PFSK-1 (cell line): ENCODE results near the gene C1QTNF1.

Source experiments
- FOXP2 ChIP-seq: optimal IDR thresholded peaks from 2 replicates; pipeline ENCODE3; 2011; ENCODE audit warnings: borderline replicate concordance, control low read depth, inconsistent platforms; ENCODE audit not compliant: insufficient read depth; ENCODE audit errors: extremely low read length, extremely low read depth
- POLR2AphosphoS5 ChIP-seq: IDR thresholded peaks from 2 replicates; pipeline ENCODE4 v1.6.1; 2012; ENCODE audit warnings: low read depth, mild to moderate bottlenecking, control low read depth, low read length, moderate library complexity
- SIN3A ChIP-seq: IDR thresholded peaks from 2 replicates; pipeline ENCODE4 v1.6.1; 2012; ENCODE audit warnings: mild to moderate bottlenecking, low read length, moderate library complexity, borderline replicate concordance; ENCODE audit not compliant: insufficient read depth
- TAF1 ChIP-seq: IDR thresholded peaks from 2 replicates; pipeline ENCODE4 v1.6.1; 2012; ENCODE audit warnings: low read length, control low read depth, borderline replicate concordance; ENCODE audit not compliant: insufficient read depth
- TF ChIP-seq, protein P1 (sequence below), 2 experiments: IDR thresholded peaks; 2 replicates each; pipeline versions ENCODE4 v1.6.1 to v1.8.0; 2011 to 2012; ENCODE audit warnings: low read depth in 2 of 2, low read length in 2 of 2, control low read depth in 1 of 2, inconsistent platforms in 1 of 2, mild to moderate bottlenecking in 1 of 2, moderate library complexity in 1 of 2; ENCODE audit not compliant: insufficient read depth in 1 of 2

C1QTNF1 gene

DNA sequence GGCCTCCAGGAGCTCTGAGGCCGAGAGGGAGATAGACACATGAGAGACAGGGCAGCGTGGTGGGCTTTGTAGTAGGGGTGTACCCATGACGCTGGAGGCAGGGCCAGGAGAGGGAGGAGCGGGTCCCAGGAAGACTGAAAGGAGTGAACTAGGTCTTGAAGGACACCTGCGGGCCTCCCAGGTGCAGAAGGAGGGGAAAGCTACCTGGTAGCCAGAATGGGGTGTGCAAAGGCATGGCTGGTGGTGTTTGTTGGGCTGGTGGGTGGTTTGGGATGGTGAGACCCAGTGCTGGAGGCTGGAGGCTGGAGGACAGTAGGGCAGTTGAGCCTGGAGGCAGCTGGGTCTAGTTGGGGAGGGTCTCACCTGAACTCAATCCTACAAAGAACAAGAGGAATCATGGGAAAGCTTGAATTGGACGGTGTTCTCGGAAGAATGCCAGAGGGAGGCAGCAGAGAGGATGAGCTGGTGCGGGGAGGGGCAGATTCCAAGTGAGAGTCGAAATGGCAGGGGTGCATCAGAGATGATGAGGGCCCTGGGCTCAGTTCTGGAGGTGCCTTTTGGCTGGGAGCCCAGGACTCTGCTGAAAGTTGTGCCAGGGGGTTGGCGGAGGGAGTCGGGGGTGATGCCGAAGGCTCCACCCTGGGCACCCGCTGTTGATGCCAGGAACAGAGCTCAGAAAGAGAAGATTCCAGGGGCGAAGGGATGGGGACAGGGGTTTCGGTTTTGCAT is 21.2 kb downstream of the C1QTNF1 start:
- TF ChIP-seq TAF1 (no peak), FOXP2 (no peak), POLR2AphosphoS5 (no peak), SIN3A (no peak)
- TF ChIP-seq, protein P1, sequence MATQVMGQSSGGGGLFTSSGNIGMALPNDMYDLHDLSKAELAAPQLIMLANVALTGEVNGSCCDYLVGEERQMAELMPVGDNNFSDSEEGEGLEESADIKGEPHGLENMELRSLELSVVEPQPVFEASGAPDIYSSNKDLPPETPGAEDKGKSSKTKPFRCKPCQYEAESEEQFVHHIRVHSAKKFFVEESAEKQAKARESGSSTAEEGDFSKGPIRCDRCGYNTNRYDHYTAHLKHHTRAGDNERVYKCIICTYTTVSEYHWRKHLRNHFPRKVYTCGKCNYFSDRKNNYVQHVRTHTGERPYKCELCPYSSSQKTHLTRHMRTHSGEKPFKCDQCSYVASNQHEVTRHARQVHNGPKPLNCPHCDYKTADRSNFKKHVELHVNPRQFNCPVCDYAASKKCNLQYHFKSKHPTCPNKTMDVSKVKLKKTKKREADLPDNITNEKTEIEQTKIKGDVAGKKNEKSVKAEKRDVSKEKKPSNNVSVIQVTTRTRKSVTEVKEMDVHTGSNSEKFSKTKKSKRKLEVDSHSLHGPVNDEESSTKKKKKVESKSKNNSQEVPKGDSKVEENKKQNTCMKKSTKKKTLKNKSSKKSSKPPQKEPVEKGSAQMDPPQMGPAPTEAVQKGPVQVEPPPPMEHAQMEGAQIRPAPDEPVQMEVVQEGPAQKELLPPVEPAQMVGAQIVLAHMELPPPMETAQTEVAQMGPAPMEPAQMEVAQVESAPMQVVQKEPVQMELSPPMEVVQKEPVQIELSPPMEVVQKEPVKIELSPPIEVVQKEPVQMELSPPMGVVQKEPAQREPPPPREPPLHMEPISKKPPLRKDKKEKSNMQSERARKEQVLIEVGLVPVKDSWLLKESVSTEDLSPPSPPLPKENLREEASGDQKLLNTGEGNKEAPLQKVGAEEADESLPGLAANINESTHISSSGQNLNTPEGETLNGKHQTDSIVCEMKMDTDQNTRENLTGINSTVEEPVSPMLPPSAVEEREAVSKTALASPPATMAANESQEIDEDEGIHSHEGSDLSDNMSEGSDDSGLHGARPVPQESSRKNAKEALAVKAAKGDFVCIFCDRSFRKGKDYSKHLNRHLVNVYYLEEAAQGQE (IDR thresholded peaks at IDR 0.05; ENCODE audit: insufficient read depth in 1 of 2, low read depth in 2 of 2, low read length in 2 of 2) = no peak

DNA sequence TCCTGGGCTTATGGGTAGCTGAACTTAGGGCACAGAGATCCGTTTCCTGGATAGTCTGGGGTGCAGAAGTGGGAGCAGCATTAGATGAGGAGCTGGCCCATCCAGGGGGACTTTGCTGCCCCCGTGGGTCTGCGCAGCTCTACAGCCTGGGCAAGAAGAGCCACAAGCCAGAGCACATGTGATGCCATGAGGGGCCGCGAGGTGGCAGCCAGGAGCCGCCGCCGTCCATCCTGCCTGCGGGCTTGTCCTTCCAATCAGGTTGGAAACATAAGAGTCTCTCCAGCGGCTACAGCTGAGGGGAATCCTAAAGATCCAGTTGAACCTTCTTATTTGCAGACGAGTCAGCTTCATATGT is 21.9 kb downstream of the C1QTNF1 start:
- TF ChIP-seq, protein P1 (IDR thresholded peaks at IDR 0.05; ENCODE audit: insufficient read depth in 1 of 2, low read depth in 2 of 2, low read length in 2 of 2) = no peak
- no peak for TF ChIP-seq TAF1

DNA sequence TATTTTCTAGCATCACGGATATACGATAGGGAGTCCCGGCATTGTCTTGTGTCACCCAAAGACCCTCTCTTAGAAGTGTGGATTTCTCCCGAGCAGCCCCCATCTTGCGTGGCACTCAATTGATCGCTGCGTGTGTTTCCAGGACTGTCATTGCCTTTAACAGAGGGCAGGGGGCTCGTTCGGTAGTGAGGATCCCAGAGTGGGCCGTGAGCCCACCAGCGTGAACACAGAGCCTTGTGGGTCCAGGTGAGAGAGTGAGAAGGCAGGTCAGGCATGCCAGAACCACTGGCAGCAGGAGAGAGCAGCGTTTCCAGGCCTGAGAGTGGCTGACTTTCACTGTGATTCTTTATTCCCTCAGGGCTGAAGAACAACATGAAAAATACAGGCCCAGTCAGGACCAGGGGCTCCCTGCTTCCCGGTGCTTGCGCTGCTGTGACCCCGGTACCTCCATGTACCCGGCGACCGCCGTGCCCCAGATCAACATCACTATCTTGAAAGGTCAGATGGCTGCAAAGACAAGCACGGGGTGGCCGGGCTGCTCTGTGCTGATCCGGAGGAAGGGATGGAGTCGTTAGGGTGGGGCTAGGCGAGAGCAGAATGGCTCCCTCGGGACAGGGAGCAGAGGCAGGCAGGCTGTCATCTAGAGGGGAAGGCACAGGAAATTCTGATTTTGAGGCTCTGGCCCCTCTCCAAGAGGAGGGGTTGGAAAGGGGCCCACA is 22.4 kb downstream of the C1QTNF1 start:
- TF ChIP-seq FOXP2 = no peak
- TF ChIP-seq POLR2AphosphoS5 = no peak
- TF ChIP-seq TAF1 = no peak
- TF ChIP-seq, protein P1 (IDR thresholded peaks at IDR 0.05; ENCODE audit: insufficient read depth in 1 of 2, low read depth in 2 of 2, low read length in 2 of 2) = no peak
- no peak for TF ChIP-seq SIN3A

DNA sequence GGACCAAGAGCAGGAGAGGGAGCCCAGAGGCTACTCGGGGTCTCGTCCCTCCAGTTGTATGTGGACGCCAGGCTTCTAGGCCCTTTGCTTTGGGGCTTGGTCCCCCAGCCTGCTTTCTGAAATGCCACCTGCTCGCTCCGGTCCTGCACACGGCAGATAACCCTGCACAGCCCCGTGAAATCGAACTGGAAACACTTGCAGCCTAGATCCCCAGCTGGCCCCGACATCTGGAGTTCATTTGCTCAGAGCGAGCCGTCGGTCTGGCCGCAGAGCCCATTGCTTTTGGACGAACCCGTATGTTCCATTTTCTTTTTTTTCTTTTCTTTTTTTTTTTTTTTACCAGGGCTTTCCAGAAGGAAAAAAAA is 22.9 kb downstream of the C1QTNF1 start:
- TF ChIP-seq POLR2AphosphoS5 = no peak
- TF ChIP-seq FOXP2 = no peak
- TF ChIP-seq SIN3A = no peak
- no peak for TF ChIP-seq TAF1
- TF ChIP-seq, protein P1 (IDR thresholded peaks at IDR 0.05; ENCODE audit: insufficient read depth in 1 of 2, low read depth in 2 of 2, low read length in 2 of 2) = no peak
